ENCODE data around the gene BID. TPM values are rescaled to one million over a fixed set of nuclear protein-coding genes. Genes with fewer than 3 reads are reported as not detected.

Gene BID
- total and polyA plus RNA-seq, 12 donors = 3.8 to 26.6 (median 10.6) TPM

DNA sequence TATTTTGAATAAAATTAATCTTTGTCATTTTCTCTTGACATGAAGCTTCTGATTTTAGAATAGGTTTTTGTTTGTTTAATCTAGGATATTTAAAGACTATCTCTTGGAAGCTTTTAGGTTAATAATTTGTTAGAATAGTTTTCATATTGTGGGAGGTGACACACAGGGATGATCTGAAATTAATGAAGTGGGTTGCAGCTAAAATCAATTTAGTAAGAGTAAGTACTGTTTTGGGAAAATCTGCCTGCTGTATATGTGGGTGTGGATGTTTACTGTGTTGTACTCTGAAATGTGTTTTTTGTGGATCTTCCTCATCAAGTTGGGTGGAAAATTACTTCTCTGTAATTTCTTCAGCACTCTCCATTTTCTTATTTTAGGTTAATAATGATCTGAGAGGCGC, 67.3 kb downstream of the BID start:
- Histone ChIP-seq H3K4me1 (replicated peaks in 1 of 2) (peaks cover 4 to 37% of the 10 kb centered on the region in 2 donors), H3K36me3 (replicated peaks in 1 of 2) (peaks cover 0 to 7% of the 10 kb centered on the region in 2 donors), H3K27me3 (no peaks in the 10 kb centered on the region), H3K4me3 (peak overlapping the region in 3 of 4 donors; percentile 11 to 56 (median 24)), H3K27ac (peak overlapping the region; percentile 69 to 82 (median 79)), H3K9me3 (replicated peaks in 1 of 3) (no peaks in the 10 kb centered on the region)
- 43 to 77% (median 74%) methylated on average over 1 of the region's 1 CpG for WGBS, 4 donors
- TF ChIP-seq POLR2A (IDR thresholded peaks at IDR 0.05) = no peak
- TF ChIP-seq CTCF (IDR thresholded peaks at IDR 0.05) = no peak
- no peak for DNase-seq
- intact Hi-C loops (cut with DNase I) = no loop called here

DNA sequence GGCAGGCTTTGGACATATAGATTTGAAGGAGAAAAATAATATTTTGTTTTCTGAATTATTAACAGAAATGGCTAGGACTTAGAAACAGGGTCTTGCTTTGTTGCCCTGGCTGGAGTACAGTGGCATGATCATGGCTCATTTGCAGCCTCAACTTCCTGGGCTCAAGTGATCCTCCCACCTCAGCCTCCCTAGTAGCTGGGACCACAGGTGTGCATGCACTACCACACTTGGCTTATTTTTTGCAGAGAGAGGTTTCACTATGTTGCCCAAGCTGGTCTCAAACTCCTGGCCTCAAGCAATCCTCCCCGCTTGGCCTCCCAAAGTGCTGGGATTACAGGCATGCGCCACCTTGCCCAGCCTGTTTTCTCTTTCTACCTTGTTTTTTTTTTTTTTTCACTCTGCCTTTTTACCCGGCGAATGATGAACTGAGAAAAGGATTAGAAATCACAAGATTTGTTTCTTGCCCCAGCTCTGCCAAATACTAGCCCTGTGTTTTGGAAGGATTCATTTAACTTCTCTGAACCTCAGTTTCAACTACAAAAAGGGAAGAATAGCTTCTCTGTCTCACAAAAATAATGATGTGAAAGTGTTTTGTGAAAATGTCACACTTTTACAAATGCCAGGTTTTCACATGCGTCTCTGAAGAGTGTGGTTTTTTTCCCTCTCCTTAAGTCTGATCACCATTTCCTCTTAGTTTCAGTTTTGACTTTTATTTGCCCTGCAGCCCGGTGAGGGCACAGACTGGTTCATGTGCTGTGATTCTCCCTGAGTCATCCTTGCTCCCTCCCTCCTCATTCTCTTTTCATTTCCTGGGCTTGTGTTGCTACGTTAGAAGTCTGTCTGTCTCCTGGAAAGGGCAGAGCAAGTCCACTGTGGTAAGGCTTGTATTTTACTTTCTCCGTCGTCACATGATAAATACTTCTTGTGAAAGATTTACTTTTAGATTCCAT, 68.0 kb downstream of the BID start:
- WGBS, 4 donors = 21 to 29% (median 26%) methylated on average over 9 of the region's 9 CpGs
- peaks cover 0 to 7% of the 10 kb centered on the region in 2 donors for H3K36me3 ChIP-seq (replicated peaks in 1 of 2)
- H3K9me3 ChIP-seq (replicated peaks in 1 of 3) = no peaks in the 10 kb centered on the region
- H3K4me3 ChIP-seq = peak overlapping the region in 2 of 4 donors; percentile 24 to 56
- intact Hi-C loops (cut with DNase I) = no loop called here
- peaks cover 4 to 37% of the 10 kb centered on the region in 2 donors for H3K4me1 ChIP-seq (replicated peaks in 1 of 2)
- TF ChIP-seq POLR2A (IDR thresholded peaks at IDR 0.05) (peak; percentile 57 to 97), CTCF (IDR thresholded peaks at IDR 0.05) (no peak)
- H3K27ac ChIP-seq = peak overlapping the region; percentile 69 to 82 (median 79)
- peak; percentile 71 to 92 (median 85) for DNase-seq
- no peaks in the 10 kb centered on the region for H3K27me3 ChIP-seq

DNA sequence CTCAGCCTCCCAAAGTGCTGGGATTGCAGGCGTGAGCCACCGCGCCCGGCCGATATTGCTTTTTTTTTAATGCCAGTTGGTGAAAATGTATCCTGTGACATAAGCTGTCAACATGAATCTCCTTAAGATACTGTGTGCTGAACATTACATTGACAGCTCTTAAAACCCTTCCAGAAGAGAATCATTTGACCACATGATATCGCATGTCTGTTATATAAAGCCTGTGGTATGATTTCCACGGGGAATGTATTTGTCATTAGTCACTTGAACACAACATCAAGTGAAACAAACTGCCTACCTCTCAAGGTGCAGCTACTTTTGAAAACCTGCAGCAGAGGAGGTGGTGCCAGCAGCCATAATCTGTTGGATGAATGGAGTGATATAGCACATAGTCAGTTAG, 68.7 kb downstream of the BID start:
- H3K36me3 ChIP-seq (replicated peaks in 1 of 2) = peaks cover 0 to 7% of the 10 kb centered on the region in 2 donors
- no peak for DNase-seq
- TF ChIP-seq CTCF (IDR thresholded peaks at IDR 0.05) (no peak), POLR2A (IDR thresholded peaks at IDR 0.05) (no peak)
- no peak overlapping the region for H3K4me3 ChIP-seq
- H3K27me3 ChIP-seq = no peaks in the 10 kb centered on the region
- intact Hi-C loops (cut with DNase I) = no loop called here
- H3K4me1 ChIP-seq (replicated peaks in 1 of 2) = peaks cover 4 to 37% of the 10 kb centered on the region in 2 donors
- peak overlapping the region in 3 of 5 donors; percentile 79 to 82 (median 82) for H3K27ac ChIP-seq
- H3K9me3 ChIP-seq (replicated peaks in 1 of 3) = no peaks in the 10 kb centered on the region
- WGBS, 4 donors = 96 to 97% (median 97%) methylated on average over 7 of the region's 7 CpGs

DNA sequence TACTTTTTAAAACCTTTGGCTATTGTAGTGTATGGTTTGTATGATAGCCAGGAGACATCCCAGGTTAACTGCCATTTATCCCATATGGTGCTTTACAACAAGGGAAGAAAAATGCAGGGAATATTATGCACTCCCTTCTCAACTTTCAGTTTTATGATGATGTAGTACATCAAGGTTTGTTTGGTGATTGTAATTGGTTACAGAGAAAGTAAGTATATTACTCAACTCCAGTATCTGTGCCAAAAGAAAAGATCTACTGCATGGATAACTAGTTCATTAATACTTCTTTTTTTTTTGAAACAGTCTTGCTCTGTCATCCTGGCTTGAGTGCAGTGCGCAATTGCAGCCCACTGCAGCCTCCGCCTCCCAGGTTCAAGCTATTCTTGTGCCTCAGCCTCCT, 70.5 kb downstream of the BID start:
- Histone ChIP-seq H3K9me3 (replicated peaks in 1 of 3) (no peaks in the 10 kb centered on the region), H3K4me3 (no peak overlapping the region), H3K27ac (no peak overlapping the region), H3K27me3 (no peaks in the 10 kb centered on the region), H3K4me1 (replicated peaks in 1 of 2) (peaks cover 4 to 27% of the 10 kb centered on the region in 2 donors), H3K36me3 (replicated peaks in 1 of 2) (peaks cover 0 to 7% of the 10 kb centered on the region in 2 donors)
- DNase-seq = no peak
- TF ChIP-seq POLR2A (IDR thresholded peaks at IDR 0.05) (no peak), CTCF (IDR thresholded peaks at IDR 0.05) (no peak)
- 93 to 100% (median 97%) methylated on average over 2 of the region's 2 CpGs for WGBS, 4 donors
- intact Hi-C loops (cut with DNase I) = no loop called here

Data from adrenal gland (tissue), 12 donors.